GM21360 (cell line): Measurements from ENCODE around the gene PDGFRB.

Source experiments
- ATAC-seq: cut with Tn5 transposase; IDR thresholded peaks from one replicate; pipeline ENCODE4 v1.9.1; 2021; ENCODE audit warnings: mild to moderate bottlenecking, moderate library complexity; ENCODE audit not compliant: unreplicated experiment

Gene PDGFRB

GRCh38 chr5:150182774-150183173, 27.1 kb upstream of the PDGFRB start:
- ATAC-seq, result no peak

- ATAC-seq, result no peak
Measured at GRCh38 chr5:150181766-150182545, 26.3 kb upstream of the PDGFRB start.

DNA sequence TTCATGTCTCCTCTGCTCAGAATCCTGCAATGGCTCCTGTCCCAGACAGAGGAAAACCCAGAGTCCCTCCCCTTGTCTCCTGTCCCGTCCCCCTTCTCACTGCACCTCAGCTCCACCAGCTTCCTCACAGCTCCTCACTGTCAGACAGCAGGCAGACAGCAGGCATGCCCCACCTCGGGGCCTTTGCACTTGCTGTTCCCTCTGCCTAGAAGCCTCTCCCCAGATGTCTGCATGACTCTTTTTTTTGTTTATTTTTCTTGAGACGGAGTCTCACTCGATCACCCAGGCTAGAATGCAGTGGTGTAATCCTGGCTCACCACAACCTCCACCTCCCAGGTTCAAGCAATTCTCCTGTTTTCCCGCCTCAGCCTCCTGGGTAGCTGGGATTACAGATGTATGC, 25.4 kb upstream of the PDGFRB start:
- no peak for ATAC-seq

DNA sequence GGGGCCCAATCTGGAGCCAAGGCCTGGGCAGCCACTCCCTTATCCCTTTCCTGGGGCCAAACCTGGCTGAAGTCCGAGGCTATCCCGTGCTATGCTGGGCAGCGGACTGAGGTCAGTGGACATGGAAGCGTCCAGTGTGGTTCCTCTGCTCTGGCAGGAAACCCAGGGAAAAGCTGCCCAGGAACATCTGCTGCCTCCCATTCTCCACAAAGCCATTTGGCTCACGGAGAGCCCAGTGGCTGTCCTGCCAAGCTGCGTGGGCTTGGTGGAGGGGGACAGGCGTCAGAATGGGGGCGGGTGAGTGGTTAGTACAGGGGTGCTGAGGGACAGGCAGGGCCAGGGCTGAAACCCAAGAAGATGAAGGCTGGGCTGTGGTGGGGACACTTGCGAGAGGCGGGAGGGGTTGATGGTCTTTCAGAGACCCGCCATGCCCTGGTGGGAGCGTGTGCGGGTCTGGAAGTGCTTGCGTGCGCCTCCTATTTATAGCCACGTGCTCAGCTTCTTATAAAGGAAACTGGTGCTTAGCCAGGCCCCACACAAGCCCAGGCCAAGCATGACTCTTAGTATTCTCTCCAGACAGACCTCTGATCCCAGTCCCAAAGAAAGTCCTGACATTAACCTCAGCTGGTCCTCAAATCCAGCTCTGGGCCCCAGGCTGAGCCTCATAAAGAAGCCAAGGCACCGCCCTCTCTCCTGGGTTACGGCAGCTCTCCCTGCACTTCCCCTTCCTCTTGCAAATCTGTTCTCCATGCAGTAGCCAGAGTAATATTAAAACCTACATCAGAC, 24.8 kb upstream of the PDGFRB start:
- no peak for ATAC-seq

GRCh38 chr5:150179019-150179620, 23.5 kb upstream of the PDGFRB start:
- no peak for ATAC-seq

GRCh38 chr5:150178262-150178661, 22.6 kb upstream of the PDGFRB start:
- ATAC-seq, result no peak

DNA sequence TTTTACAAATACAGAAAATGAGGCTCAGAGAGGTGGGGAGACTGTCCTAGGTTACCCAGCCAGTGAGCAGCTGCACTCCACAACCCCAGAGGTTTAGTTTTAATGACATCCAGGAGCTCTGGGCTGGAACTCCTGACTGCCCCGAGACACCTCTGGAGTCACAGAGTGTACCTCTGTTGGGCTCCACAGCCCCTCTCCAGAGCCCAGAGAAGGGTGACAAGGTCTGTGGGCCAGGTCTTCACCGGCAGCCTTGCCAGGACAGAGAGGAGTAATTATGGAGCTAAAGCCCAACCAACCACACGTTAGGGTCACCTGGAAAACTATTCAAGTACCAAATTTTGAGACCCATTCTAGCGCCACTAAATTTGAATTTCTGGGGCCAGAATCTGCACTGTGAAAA, 22.1 kb upstream of the PDGFRB start:
- no peak for ATAC-seq

DNA sequence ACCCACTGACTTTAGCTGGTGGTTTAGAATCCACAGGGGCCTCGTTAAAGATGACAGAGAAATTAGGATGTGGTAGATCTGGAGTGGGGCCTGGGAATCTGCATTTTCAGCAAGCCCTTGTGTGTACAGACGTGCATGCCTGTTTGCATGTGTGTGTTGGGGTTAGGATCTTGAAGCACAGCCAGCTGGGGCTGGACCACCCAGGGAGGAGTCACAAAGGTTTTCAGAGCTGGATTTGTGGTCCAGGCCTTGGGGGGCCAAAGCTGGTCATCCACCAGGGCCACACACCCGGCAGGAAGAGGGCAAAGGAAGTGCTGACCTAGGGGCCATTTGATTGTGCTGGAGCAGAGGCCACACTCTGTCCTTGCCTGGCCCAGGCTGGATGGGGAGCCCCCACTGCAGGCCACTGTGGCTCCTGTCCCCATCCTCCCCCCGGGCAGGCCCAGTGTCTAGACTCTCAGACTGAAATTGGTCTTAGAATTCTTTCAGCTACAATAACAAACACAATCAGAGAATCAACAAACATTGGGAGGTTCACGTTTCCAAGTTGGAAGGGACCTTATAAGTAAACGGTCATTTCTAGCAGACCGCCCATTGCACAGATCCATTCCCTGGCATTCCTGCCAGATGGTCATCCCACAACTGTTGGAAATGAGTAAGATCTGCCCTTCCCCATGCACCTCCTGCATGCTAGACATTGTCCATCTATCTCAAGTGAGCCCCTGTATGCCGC, 21.3 kb upstream of the PDGFRB start:
- no peak for ATAC-seq

GRCh38 chr5:150175536-150175935, 19.9 kb upstream of the PDGFRB start:
- ATAC-seq, result no peak

- ATAC-seq, result no peak
Measured at GRCh38 chr5:150175076-150175475, 19.4 kb upstream of the PDGFRB start.

- no peak for ATAC-seq
Measured at GRCh38 chr5:150174285-150174684, 18.6 kb upstream of the PDGFRB start.

GRCh38 chr5:150173161-150173560, 17.5 kb upstream of the PDGFRB start:
- no peak for ATAC-seq

DNA sequence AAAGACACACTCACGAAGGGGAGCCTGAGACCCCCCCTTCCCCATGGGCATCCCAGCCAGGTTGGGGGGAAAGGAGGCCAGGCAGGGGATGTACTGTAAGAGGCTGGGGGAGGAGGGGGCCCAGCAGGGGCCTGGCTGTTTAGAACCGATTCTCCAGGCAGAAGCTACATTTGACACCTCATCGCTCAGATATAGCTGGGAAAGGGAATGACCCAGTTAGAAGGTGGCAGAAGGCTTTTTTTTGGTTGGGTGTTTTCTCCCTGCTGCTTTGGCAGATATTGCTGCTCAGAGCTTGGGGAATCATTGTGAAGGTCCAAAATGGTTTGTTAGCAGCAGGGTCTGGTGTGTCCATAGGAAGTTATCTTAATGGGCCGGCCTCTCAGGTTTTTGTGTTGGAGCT, 16.9 kb upstream of the PDGFRB start:
- no peak for ATAC-seq

- ATAC-seq, result no peak
Measured at GRCh38 chr5:150172145-150172544, 16.5 kb upstream of the PDGFRB start.

DNA sequence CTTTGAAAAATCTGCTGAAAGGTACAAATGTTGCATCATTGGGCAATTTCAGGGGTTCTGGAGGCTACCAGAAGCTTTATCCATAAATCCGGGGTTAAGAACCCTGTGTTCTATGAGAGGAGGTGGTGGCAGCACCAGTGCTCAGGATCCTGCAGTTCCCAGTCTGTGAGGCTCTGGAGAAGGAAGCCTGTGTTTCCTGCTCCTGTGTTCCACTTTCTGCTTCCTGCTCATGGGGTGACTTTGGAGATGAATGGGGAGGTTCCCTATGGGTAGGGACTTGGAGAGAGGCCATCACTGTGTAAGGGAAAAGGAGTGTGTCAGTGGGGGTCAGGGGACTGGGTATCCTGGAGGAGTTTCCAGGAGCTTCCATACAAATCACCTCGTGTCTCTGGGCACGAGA, 13.2 kb upstream of the PDGFRB start:
- no peak for ATAC-seq

- no peak for ATAC-seq
Measured at GRCh38 chr5:150167908-150168307, 12.3 kb upstream of the PDGFRB start.

- no peak for ATAC-seq
Measured at GRCh38 chr5:150167512-150167850, 11.8 kb upstream of the PDGFRB start.

DNA sequence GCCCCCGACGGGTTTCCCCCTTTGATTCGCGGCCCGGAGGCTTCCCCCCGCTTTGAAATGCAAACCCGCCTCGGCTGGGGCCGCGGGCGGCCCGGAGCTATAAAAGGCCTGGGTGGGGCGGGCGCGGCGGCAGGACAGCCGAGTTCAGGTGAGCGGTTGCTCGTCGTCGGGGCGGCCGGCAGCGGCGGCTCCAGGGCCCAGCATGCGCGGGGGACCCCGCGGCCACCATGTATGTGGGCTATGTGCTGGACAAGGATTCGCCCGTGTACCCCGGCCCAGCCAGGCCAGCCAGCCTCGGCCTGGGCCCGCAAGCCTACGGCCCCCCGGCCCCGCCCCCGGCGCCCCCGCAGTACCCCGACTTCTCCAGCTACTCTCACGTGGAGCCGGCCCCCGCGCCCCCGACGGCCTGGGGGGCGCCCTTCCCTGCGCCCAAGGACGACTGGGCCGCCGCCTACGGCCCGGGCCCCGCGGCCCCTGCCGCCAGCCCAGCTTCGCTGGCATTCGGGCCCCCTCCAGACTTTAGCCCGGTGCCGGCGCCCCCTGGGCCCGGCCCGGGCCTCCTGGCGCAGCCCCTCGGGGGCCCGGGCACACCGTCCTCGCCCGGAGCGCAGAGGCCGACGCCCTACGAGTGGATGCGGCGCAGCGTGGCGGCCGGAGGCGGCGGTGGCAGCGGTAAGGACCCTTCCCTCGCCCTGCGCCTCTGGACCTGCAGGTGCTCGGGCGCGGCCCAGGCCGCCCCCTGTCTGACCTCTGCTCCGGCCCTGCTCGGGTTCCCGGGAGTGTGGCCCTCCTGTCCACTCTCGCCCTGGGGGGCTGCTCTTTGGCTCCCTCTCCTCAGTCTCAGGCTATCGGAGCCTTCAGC, 11.2 kb upstream of the PDGFRB start, which contains the start of gene CDX1:
Gene CDX1, plus strand, starts transcription at position 129 of the 862 bp plus-strand sequence. Its CDS starts 99 bp downstream, at position 228.
- no peak for ATAC-seq

DNA sequence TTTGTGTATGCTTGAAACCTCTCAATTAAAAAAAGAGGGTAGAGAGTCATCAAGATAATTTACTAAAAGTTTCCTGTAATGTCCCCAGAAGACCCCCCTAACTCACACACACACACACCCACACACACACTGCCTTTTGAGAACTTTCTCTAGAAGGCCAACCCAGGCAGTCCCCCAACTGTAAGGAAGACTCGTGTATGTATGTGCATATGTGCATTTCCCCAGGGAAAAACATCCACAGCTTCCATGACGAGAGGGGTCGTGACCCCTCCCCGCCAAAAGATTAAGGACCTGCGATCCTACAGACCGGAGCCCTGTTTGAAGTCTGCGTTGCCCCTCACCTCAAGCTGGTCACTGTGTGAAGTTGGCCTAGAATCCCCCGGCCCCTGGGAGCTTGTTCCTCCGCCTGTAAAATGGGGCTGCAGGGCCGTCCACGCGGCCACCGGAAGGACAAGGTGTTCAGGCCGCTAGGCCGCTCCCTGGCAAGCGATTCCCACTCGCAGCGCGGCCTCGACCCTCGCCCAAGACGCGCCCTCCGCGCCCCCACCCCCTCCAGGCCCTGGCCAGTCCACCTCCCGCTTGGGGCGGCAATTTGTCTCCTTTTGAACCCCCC, 10.5 kb upstream of the PDGFRB start:
- no peak for ATAC-seq
